K562 (cell line): Measurements from ENCODE around the gene LRGUK. TPM values are rescaled to one million over a fixed set of nuclear protein-coding genes. Genes with fewer than 3 reads are reported as not detected.

ENCODE experiments used
- ARHGAP35 ChIP-seq: fragments of 450-650 bp; IDR thresholded peaks from 2 replicates; pipeline ENCODE4 v1.6.1; 2018; ENCODE audit not compliant: partially characterized antibody
- CEBPG ChIP-seq, 3 experiments: fragments of 200-800 bp in 1 of 3; sonication (Bioruptor generic) in 1 of 3; sonication (generic) in 1 of 3; formaldehyde crosslinking in 1 of 3; IDR thresholded peaks in 2 of 3; conservative IDR thresholded peaks in 1 of 3; 2 replicates each; pipeline versions ENCODE4 v1.6.1 to v1.8.0; 2016 to 2022; ENCODE audit warnings: missing compliant biosample characterization in 2 of 3, missing genetic modification characterization in 2 of 3, mild to moderate bottlenecking in 1 of 3, missing genetic modification reagents in 1 of 3
- CTBP1 ChIP-seq: fragments of 450-650 bp; IDR thresholded peaks from 2 replicates; pipeline ENCODE4 v1.6.1; 2016; ENCODE audit warnings: borderline replicate concordance
- EP400 ChIP-seq: fragments of 450-650 bp; IDR thresholded peaks from 2 replicates; pipeline ENCODE4 v1.6.1; 2017; ENCODE audit warnings: antibody characterized with exemption, mild to moderate bottlenecking, moderate library complexity
- HDAC1 ChIP-seq, 2 experiments: fragments of 450-650 bp; IDR thresholded peaks; 2 replicates each; pipeline ENCODE4 v1.6.1; 2016 to 2017; ENCODE audit warnings: inconsistent platforms in 1 of 2, mild to moderate bottlenecking in 1 of 2, moderate library complexity in 1 of 2
- HDGF ChIP-seq: fragments of 450-650 bp; IDR thresholded peaks from 2 replicates; pipeline ENCODE4 v1.6.1; 2016
- IFI16 ChIP-seq: fragments of 250-450 bp; sonication (Bioruptor Pico); IDR thresholded peaks from 2 replicates; pipeline ENCODE4 v2.1.2; 2022; ENCODE audit warnings: mild to moderate bottlenecking, inconsistent platforms
- L3MBTL2 ChIP-seq: fragments of 450-650 bp; IDR thresholded peaks from 2 replicates; pipeline ENCODE4 v1.6.1; 2016; ENCODE audit warnings: mild to moderate bottlenecking, moderate library complexity
- MAZ ChIP-seq, 2 experiments: fragments of 450-650 bp in 1 of 2; sonication (generic) in 1 of 2; formaldehyde crosslinking; IDR thresholded peaks in 1 of 2; conservative IDR thresholded peaks in 1 of 2; 2 replicates each; pipeline versions ENCODE4 v1.4.0 to v1.5.0; 2020; ENCODE audit warnings: mild to moderate bottlenecking in 1 of 2, missing genetic modification reagents in 1 of 2
- POLR2A ChIP-seq: fragments of 450-650 bp; conservative IDR thresholded peaks from 2 replicates; pipeline ENCODE4 v1.6.1; 2016
- UBTF ChIP-seq, 2 experiments: IDR thresholded peaks; 2 replicates each; pipeline ENCODE4 v1.6.1; 2012; ENCODE audit warnings: improper control_type of control experiment in 2 of 2, low read depth in 2 of 2, low read length in 2 of 2, borderline replicate concordance in 1 of 2
- ZNF232 ChIP-seq: sonication (generic); formaldehyde crosslinking; IDR thresholded peaks from 2 replicates; pipeline ENCODE4 v1.8.0; 2022; ENCODE audit warnings: mild to moderate bottlenecking, missing genetic modification reagents
- ZNF274 ChIP-seq: IDR thresholded peaks from 2 replicates; pipeline ENCODE4 v1.6.1; 2011; ENCODE audit warnings: low read depth, mild to moderate bottlenecking, low read length, moderate library complexity, borderline replicate concordance
- ZNF584 ChIP-seq: fragments of 200-800 bp; sonication (Bioruptor generic); IDR thresholded peaks from 2 replicates; pipeline ENCODE4 v1.6.1; 2016; ENCODE audit warnings: low read depth, mild to moderate bottlenecking, missing genetic modification characterization, missing compliant biosample characterization
- polyA plus RNA-seq, 8 experiments: library from polyadenylated mRNA; depleted of rRNA in 4 of 8; stranded (reverse) in 5 of 8; unstranded in 3 of 8; fragments of >200 nt; fragmentation: Nextera tagmentation in 2 of 8; fragmentation: Illumina TruSeq in 1 of 8; extraction: Ambion mirVana in 2 of 8; extraction: Trizol in 1 of 8; gene quantifications; 2 replicates each; pipeline versions ENCODE4 v1.2.1 to v1.2.3, GENCODE V29; 2011 to 2014; ENCODE audit warnings: inconsistent platforms in 1 of 8, missing spikeins in 1 of 8
- total RNA-seq, 7 experiments: library from RNA; depleted of rRNA in 6 of 7; stranded (reverse); fragments of >200 nt in 6 of 7; fragmentation: Illumina TruSeq in 2 of 7; extraction: Trizol in 2 of 7; gene quantifications; 2 replicates each; pipeline versions ENCODE4 v1.2.1 to v1.2.3, GENCODE V29; 2011 to 2021; ENCODE audit warnings: low replicate concordance in 1 of 7
- TF ChIP-seq, protein P1 (sequence below): fragments of 250-450 bp; sonication (Bioruptor Pico); IDR thresholded peaks from 2 replicates; pipeline ENCODE4 v1.4.0; 2020; ENCODE audit warnings: mild to moderate bottlenecking
- TF ChIP-seq, protein P2 (sequence below): sonication (generic); formaldehyde crosslinking; IDR thresholded peaks from 2 replicates; pipeline ENCODE4 v1.8.0; 2022; ENCODE audit warnings: missing genetic modification reagents, mild to moderate bottlenecking, moderate library complexity, borderline replicate concordance

The LRGUK gene
- total and polyA plus RNA-seq, 9 of the 15 experiments (the other 6 are each of a cell fraction or from before 2014, with no cell fraction given): 0.04 to 0.33 (median 0.18) TPM

DNA sequence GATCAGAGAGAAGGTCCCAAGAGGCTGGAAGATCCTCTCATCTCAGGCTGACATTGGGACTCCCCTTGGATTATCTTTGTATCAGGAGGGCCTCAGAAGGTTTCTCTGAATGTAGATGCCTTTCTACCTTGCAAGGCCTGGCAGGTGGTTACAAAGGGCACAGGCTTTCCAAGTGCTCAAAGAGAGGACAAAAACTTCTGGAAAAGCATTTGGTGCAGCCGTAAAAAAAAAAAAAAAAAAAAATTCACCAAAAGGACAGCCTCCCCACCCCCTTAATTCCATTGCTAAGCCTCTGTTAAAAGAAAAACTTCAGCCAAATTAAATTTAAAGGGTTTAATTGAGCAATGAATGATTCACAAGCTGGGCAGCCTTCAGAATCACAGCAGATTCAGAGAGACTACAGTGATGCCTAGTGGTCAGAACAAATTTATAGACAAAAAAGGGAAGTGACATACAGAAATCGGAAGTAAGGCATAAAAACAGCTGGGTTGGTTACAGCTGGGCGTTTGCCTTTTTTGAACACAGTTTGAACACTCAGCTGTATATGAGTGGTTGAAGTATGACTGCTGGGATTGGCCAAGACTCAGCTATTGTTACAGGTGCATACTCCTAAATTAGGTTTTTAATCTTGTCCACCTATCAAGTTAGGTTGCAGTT lies 42.5 kb upstream of the LRGUK start (continued):
- TF ChIP-seq UBTF (IDR thresholded peaks at IDR 0.05; ENCODE audit: borderline replicate concordance in 1 of 2, low read depth in 2 of 2, low read length in 2 of 2) (no peak), L3MBTL2 (0 out of 2 replicates have a peak, but pooled peaks have one; percentile 38), ZNF584 (CRISPR knock-in tag) (0 out of 2 replicates have a peak, but pooled peaks have one; percentile 18), CEBPG (CRISPR knock-in tag; IDR thresholded peaks at IDR 0.05) (no peak), CEBPG (tag; conservative IDR thresholded peaks at IDR 0.05 in 1 of 2, IDR thresholded peaks at IDR 0.05 in 1 of 2) (no peak), ZNF274 (no peak), ZNF232 (CRISPR knock-in tag) (no peak), MAZ (CRISPR knock-in tag; conservative IDR thresholded peaks at IDR 0.05 in 1 of 2, IDR thresholded peaks at IDR 0.05 in 1 of 2) (peak in 1 of 2 experiments; percentile 11; a peak in 1 of 4 replicates), IFI16 (CRISPR knock-in tag) (no peak), POLR2A (no peak), HDAC1 (IDR thresholded peaks at IDR 0.05) (no peak), EP400 (0 out of 2 replicates have a peak, but pooled peaks have one; percentile 10), HDGF (no peak), ARHGAP35 (no peak), CTBP1 (0 out of 2 replicates have a peak, but pooled peaks have one; percentile 9)
- TF ChIP-seq, protein P1, sequence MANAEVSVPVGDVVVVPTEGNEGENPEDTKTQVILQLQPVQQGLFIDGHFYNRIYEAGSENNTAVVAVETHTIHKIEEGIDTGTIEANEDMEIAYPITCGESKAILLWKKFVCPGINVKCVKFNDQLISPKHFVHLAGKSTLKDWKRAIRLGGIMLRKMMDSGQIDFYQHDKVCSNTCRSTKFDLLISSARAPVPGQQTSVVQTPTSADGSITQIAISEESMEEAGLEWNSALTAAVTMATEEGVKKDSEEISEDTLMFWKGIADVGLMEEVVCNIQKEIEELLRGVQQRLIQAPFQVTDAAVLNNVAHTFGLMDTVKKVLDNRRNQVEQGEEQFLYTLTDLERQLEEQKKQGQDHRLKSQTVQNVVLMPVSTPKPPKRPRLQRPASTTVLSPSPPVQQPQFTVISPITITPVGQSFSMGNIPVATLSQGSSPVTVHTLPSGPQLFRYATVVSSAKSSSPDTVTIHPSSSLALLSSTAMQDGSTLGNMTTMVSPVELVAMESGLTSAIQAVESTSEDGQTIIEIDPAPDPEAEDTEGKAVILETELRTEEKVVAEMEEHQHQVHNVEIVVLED (CRISPR knock-in tag): 0 out of 2 replicates have a peak, but pooled peaks have one; percentile 0
- TF ChIP-seq, protein P2, sequence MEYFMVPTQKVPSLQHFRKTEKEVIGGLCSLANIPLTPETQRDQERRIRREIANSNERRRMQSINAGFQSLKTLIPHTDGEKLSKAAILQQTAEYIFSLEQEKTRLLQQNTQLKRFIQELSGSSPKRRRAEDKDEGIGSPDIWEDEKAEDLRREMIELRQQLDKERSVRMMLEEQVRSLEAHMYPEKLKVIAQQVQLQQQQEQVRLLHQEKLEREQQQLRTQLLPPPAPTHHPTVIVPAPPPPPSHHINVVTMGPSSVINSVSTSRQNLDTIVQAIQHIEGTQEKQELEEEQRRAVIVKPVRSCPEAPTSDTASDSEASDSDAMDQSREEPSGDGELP (CRISPR knock-in tag): peak; percentile 76; the same call in 1 of the 2 replicates
